CD4-positive, alpha-beta T cell treated with Interleukin-1 beta for 1 hour (primary cell): ENCODE results near the gene RCBTB2.

Source experiments
- DNase-seq, 2 donors: peaks; one replicate each; pipeline ENCODE4 v3.0.0-alpha.2; 2020 to 2022

The RCBTB2 gene

GRCh38 chr13:48443442-48444208 is 89.3 kb downstream of the RCBTB2 start:
- DNase-seq, result no peak
